Sigmoid colon (tissue), 4 donors: ENCODE measurements around the gene MIGA2.

ENCODE experiments used
- EP300 ChIP-seq, 4 donors: sonication (generic); formaldehyde crosslinking; IDR thresholded peaks; one replicate each; pipeline ENCODE4 v1.6.1; 2017; ENCODE audit warnings: antibody characterized with exemption in 4 of 4
- POLR2A ChIP-seq, 2 donors: fragments of 450-650 bp; IDR thresholded peaks; one replicate each; pipeline ENCODE4 v1.6.1; 2016; ENCODE audit warnings: antibody characterized with exemption in 2 of 2, mild to moderate bottlenecking in 2 of 2, moderate library complexity in 2 of 2

- no peak for TF ChIP-seq EP300 (IDR thresholded peaks at IDR 0.05)
- no peak for TF ChIP-seq POLR2A (IDR thresholded peaks at IDR 0.05)
Observed at GRCh38 chr9:129012343-129012742, 24.1 kb upstream of the MIGA2 start.
